Endometrial microvascular endothelial cells (primary cell): ENCODE results near the gene OR10H3. TPM values are rescaled to one million over a fixed set of nuclear protein-coding genes. Genes with fewer than 3 reads are reported as not detected.
"Not testable (repeated sequence)": the region's sequence is repeated elsewhere in the genome, so short reads cannot be mapped to it uniquely, and the experiment has no call there.

Experiments used
- in situ Hi-C: cut with HindIII; loops from 2 replicates; pipeline ENCODE4 v1.10.0; 2017; ENCODE audit warnings: low sequenced_read_pairs, low pct_unique_long_range_greater_than_20kb; ENCODE audit errors: inconsistent ontology term
- total RNA-seq: library from RNA; depleted of rRNA; stranded (reverse); fragments of >200 nt; gene quantifications from one replicate; pipeline ENCODE4 v1.2.3, GENCODE V29; 2015; ENCODE audit errors: inconsistent ontology term

The OR10H3 gene
- not detected for total RNA-seq

DNA sequence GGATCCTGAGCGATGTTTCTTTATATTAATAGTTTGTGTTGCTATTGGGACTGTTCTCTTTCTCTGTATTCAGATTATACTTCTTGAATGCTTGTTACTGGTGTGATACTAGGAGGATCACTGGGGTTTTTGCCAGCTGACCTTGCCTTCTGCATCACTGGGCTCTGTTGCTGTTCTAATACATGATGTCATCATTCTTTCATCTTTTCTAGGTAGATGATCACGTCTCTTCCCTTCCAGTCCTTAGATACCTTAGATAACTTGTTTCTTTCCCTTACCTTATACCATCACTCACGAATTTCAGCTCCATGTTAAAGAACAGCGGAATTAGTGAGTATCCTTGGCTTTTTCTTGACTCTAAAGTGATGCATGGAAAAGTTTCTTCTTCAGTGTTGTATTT lies at the start of gene OR10H3:
Gene OR10H3, plus strand, starts transcription at position 264 of the 400 bp plus-strand sequence. CDS start 3,408 bp downstream, outside the sequence.
- in situ Hi-C loops, result no loop called here

GRCh38 chr19:15696654-15697194 lies 41.1 kb upstream of the OR10H3 start:
- in situ Hi-C loops, result no loop called here

DNA sequence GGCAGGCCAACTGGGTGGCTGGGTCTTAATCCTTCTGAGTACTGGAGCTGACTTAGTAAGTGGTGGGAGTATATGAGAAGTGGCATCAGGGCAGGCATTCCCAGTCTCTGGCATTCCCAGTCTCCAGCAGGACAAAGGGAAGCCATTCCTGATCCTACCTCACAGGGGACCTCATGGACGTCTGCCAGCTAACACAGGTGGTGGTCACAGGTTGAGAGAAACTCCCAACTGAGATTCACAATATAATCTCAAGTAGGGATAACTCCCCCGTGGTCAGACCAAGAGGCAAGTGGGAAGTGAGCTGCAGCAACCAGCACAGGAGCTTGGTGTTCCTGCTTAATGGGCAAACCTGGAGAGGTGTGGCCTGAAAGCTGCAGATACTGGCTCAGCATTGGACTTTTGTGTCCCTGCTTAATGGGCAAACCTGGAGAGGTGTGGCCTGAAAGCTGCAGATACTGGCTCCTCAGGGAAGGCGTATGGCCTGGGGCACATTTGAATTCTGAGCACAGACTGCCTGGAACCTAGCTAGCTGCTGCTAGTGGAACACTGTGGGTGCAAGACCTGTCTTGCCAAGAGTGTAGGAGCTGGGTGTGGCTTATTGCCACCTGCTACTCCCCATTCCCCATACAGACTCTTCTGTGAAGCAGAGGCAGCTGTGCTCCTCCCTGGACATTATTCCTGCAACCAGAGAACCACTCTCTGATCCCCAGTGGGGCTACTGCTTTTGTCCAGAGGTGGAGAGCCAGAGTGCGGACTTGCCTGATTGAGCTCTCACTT lies 35.8 kb upstream of the OR10H3 start:
- in situ Hi-C loops, result no loop called here

- in situ Hi-C loops, result no loop called here
These were observed 35.3 kb upstream of the OR10H3 start for GRCh38 chr19:15702534-15702930.

DNA sequence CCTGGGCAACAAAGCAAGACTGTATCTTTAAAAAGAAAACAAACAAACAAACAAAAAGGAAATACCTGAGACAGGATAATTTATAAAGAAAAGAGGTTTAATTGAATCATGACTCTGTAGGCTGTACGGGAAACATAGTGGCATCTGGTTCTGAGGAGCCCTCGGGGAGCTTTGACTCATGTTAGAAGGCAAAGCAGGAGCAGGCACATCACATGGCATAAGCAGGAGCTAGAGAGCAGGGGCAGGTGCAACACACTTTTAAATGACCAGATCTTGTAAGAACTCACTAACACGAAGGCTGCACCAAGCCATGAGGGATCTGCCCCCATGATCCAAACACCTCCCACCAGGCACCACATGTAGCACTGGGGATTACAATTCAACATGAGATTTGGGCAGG lies 23.1 kb upstream of the OR10H3 start:
- in situ Hi-C loops, result no loop called here

- in situ Hi-C loops, result no loop called here
These were observed 22.1 kb upstream of the OR10H3 start for GRCh38 chr19:15715642-15716041.

GRCh38 chr19:15717809-15718208 lies 20.0 kb upstream of the OR10H3 start:
- in situ Hi-C loops, result no loop called here

DNA sequence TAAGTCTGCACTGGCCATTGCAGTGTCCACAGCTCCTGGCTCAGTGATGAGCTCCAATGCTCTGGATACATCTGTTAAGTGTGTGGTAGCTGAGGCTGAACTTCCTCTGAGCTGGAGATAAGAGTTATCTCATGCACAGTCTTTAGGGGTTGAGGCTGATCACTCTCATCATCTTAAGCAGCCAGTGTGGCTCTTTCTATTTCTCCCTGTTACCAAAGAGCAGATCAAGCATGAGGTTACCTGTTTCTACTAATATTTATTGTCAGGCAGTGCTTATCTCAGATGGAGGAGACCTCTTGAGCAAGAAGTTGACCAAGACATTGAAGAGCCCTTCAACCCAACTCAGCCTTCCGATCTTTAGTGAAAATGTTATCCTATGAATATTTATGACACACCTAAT lies 16.5 kb upstream of the OR10H3 start:
- in situ Hi-C loops, result no loop called here

DNA sequence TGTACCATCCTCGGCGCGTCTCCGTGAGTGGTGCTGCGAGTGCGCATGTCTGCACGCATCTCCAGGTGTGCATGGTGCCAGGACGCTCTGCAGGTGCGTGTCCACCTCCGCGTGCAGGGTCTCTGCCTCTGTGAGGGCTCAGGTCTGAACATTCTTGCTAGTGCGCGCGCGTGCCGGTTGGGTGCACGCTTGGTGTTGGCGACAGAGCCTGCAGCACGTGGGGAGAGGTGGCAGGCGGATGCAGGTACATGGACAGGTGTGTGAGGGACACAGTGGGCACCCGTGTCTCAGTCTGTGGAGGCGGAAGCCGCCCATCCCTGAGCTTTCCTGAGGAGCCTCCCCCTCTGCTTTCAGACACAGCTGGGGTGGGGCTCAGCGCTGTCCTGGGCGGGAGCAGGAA lies 14.8 kb upstream of the OR10H3 start:
- in situ Hi-C loops, result no loop called here

DNA sequence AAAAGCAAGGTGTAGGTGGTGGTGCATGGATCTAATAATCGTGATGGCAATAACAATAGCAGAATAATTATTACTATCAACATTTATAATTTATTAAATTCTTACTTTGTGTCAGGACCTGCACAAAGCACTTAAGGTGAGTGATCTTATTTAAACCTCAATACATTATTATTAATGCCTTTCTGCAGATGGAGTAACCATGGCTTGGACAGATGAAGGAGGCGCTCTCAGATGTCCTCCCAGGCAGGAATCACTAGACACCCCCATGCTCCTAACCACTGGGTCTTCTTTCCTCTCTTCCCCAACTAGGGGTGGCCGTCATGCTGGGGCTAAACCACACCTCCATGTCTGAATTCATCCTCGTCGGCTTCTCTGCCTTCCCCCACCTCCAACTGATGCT lies 10.1 kb upstream of the OR10H3 start, which contains the start of gene OR10H2:
Gene OR10H2, plus strand, starts transcription at position 301 of the 400 bp plus-strand sequence. Its CDS starts 20 bp downstream, at position 321.
- in situ Hi-C loops, result no loop called here

DNA sequence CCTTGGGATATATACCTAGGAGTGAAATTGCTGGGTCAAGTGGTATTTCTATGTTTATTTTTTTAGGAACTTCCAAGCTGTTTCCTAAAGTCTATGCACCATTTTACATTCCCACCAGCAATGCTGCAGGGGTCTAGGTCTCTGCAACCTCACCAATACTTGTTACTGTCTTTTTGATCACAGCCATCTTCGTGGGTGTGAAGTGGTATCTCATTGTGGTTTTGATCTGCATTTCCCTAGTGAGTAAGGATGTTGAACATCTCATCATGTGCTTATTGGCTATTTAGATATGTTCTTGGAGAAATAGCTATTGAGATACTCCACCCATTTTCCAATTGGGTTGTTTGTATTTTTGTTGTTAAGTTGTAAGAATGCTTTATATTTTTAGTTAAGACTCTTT lies 7.2 kb upstream of the OR10H3 start:
- in situ Hi-C loops, result no loop called here

DNA sequence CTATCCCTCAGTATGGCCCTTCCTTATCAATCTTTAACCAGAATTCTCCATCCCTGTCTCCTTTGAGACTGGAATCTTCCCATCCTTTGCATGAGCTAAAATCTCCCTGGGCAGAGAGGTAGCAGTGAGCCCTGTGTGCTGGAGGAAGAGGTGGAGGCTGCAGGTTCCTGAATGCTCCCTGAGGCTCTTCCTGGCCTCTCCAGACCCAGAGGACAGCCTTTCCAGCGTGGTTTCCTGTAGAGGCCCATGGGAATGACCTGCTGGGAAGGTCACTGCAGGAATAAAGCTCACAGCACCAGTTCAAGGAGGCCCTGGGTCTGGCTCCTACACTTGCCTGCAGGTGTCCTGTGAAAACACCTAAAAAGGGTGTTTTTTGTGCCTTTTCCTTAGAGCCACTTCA lies 5.4 kb upstream of the OR10H3 start:
- in situ Hi-C loops, result no loop called here

DNA sequence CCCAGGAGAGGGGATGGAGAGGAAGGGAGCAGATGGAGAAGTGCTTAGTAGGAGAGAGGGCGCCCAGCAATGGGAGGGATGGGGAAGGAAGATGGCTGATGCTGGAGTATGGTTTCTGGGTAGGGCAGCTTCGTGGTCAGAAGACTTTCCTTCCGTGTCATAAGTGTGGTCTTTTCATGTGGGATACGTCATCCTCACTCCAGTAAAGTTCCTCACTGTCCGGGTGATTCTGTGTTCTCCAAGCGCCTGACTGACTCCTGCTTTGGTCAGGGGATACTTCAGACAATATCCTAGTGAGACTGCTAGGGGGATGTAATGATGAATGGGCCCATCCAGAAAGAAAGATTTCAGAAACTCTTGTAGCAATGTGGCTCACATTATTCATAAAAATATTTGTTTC lies 3.9 kb upstream of the OR10H3 start:
- in situ Hi-C loops, result no loop called here

- in situ Hi-C loops, result no loop called here
These were observed 3.0 kb downstream of the OR10H3 start for GRCh38 chr19:15740785-15741184.

DNA sequence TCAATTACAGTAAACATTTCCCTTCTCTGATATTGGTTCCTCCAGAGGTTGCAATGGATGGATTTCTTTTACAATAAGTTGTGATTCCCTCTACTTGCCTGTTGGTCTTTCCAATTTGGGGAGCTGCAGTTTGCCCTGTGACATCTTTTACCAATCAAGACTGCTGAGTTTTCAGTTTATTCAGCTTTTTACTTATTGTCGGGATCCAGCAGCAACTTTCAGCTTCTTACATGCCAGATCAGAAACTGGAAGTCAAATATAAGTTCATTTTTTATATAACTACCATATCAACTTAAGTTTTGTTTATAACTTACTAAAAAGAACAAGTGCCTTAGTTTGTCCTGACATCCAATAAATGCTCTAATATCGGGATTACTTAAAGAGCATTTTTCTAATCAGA lies 10.5 kb downstream of the OR10H3 start:
- in situ Hi-C loops, result no loop called here

- in situ Hi-C loops, result no loop called here
These were observed 20.6 kb downstream of the OR10H3 start for GRCh38 chr19:15758379-15758778.

GRCh38 chr19:15759962-15760565 lies 22.3 kb downstream of the OR10H3 start:
- in situ Hi-C loops, result no loop called here

- in situ Hi-C loops, result no loop called here
These were observed 31.8 kb downstream of the OR10H3 start for GRCh38 chr19:15769586-15769985.

DNA sequence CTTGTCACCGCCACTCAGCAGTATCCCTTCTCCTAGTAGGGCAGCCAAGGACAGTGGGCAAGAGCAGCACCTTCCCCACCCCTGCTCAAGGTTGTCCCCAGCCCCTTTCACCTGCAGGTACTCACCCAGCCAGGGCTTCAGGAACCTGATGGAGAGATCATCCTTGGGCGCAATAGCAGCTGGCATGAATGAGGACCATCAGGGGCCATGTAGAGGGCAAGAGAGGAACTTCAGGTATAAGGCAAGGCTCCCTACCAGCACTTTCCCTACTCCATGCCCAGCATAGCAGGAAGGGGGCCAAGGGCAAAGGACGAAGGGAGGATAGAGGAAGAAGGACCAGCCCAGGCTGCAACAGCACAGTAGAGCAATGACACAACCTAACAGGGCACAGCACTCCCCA lies 36.4 kb downstream of the OR10H3 start:
- in situ Hi-C loops, result not testable (repeated sequence)

DNA sequence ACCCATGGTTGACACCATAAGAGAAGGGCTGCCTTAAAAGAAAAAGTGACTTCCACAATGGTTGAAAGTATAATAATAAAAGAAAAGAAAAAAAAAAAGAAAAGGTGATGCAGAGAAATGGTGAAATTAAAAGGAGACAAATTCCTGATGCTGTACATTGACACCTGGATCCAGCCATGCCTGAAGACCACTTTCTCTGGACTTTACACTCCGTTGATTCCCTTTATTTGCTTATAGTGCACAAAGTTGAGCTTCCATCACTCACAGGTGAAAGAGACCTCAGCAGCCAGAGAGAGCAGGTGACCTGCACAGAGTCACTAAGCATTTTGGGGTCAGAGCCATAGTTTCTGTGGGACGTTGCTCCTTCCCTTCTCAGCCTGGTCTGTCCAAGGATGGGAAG lies 37.5 kb downstream of the OR10H3 start:
- in situ Hi-C loops, result no loop called here
